ENCODE measurements around the gene COL3A1.

- TF ChIP-seq GTF2F1 (IDR thresholded peaks at IDR 0.05; ENCODE audit: low read depth, low read length) (no peak), NCOR1 (IDR thresholded peaks at IDR 0.05) (no peak), ATF7 (IDR thresholded peaks at IDR 0.05) (no peak), CTCF (IDR thresholded peaks at IDR 0.05 in 2 of 3, conservative IDR thresholded peaks at IDR 0.05 in 1 of 3; ENCODE audit: insufficient read depth in 2 of 3, low read depth in 1 of 3, low read length in 3 of 3) (no peak), HMG20A (CRISPR knock-in tag; conservative IDR thresholded peaks at IDR 0.05) (no peak), SMAD3 (CRISPR knock-in tag; conservative IDR thresholded peaks at IDR 0.05) (no peak), HDAC6 (IDR thresholded peaks at IDR 0.05; ENCODE audit: low read depth, low read length) (no peak), SMARCB1 (IDR thresholded peaks at IDR 0.05; ENCODE audit: insufficient read length, low read depth) (no peak), ZBTB1 (CRISPR knock-in tag; IDR thresholded peaks at IDR 0.05; ENCODE audit: borderline replicate concordance, low read depth) (no peak), NFIC (IDR thresholded peaks at IDR 0.05) (no peak), SP2 (IDR thresholded peaks at IDR 0.05; ENCODE audit: extremely low read depth, low read depth, low read length, poor library complexity, severe bottlenecking) (no peak), ZNF121 (CRISPR knock-in tag; conservative IDR thresholded peaks at IDR 0.05) (no peak)
Observed at GRCh38 chr2:189050165-189050712, 76.1 kb downstream of the COL3A1 start.
